RPMI7951 (cell line): ENCODE results near the gene TBX15. TPM values are rescaled to one million over a fixed set of nuclear protein-coding genes. Genes with fewer than 3 reads are reported as not detected.

ENCODE experiments used
- DNase-seq: peaks from one replicate; pipeline ENCODE4 v3.0.0-alpha.2; 2012; ENCODE audit warnings: low read depth
- total RNA-seq: library from RNA; depleted of rRNA; stranded (reverse); fragments of >200 nt; shearing (Covaris generic); gene quantifications from 2 replicates; pipeline ENCODE4 v1.2.3, GENCODE V29; 2014

Gene TBX15
- total RNA-seq, 1 experiment from 2014 or later, result 0.24 TPM

- no peak for DNase-seq
Observed at GRCh38 chr1:119001181-119002027, 13.3 kb upstream of the TBX15 start.

GRCh38 chr1:119000371-119001180 is 12.4 kb upstream of the TBX15 start:
- peak; percentile 20 for DNase-seq

- DNase-seq, result no peak
Observed at GRCh38 chr1:118999348-119000071, 11.4 kb upstream of the TBX15 start.

GRCh38 chr1:118998171-118998570 is 10.0 kb upstream of the TBX15 start:
- no peak for DNase-seq

GRCh38 chr1:118997225-118997624 is 9.1 kb upstream of the TBX15 start:
- DNase-seq, result no peak

- no peak for DNase-seq
Observed at GRCh38 chr1:118995312-118996016, 7.3 kb upstream of the TBX15 start.

GRCh38 chr1:118993700-118994026 is 5.5 kb upstream of the TBX15 start:
- no peak for DNase-seq

- no peak for DNase-seq
Observed at GRCh38 chr1:118992868-118993699, 4.9 kb upstream of the TBX15 start.

GRCh38 chr1:118992237-118992825 is 4.2 kb upstream of the TBX15 start:
- no peak for DNase-seq

GRCh38 chr1:118991448-118991847 is 3.3 kb upstream of the TBX15 start:
- no peak for DNase-seq

GRCh38 chr1:118990513-118991152 is 2.5 kb upstream of the TBX15 start:
- no peak for DNase-seq

- no peak for DNase-seq
Observed at GRCh38 chr1:118989878-118990378, 1.8 kb upstream of the TBX15 start.

- DNase-seq, result no peak
Observed at GRCh38 chr1:118989006-118989815, 1.1 kb upstream of the TBX15 start.

GRCh38 chr1:118987468-118988185 is 516 bp downstream of the TBX15 start:
- peak; percentile 11 for DNase-seq

GRCh38 chr1:118986555-118987467 is 1.3 kb downstream of the TBX15 start:
- DNase-seq, result no peak

GRCh38 chr1:118985640-118986554 is 2.2 kb downstream of the TBX15 start:
- DNase-seq, result no peak
